ENCODE results near the gene RABGAP1L. TPM values are rescaled to one million over a fixed set of nuclear protein-coding genes. Genes with fewer than 3 reads are reported as not detected.
"Not testable (repeated sequence)": the region's sequence is repeated elsewhere in the genome, so short reads cannot be mapped to it uniquely, and the experiment has no call there.

RABGAP1L gene
- total and polyA plus RNA-seq, 11 donors = 18.6 to 195 (median 98.4) TPM

- WGBS, 4 donors = 87 to 96% (median 89%) methylated on average over 3 of the region's 3 CpGs
- no peak for ATAC-seq
Observed at GRCh38 chr1:174815036-174815435, 655.7 kb downstream of the RABGAP1L start.

GRCh38 chr1:174815474-174815908 lies 656.2 kb downstream of the RABGAP1L start:
- H3K27ac ChIP-seq = peak overlapping the region in 1 of 12 donors; percentile 18
- intact Hi-C loops (cut with DNase I) = no loop called here
- no peaks in the 10 kb centered on the region for H3K27me3 ChIP-seq
- no peak for ATAC-seq
- TF ChIP-seq POLR2A (IDR thresholded peaks at IDR 0.05) (no peak), CTCF (IDR thresholded peaks at IDR 0.05) (no peak)
- H3K4me1 ChIP-seq = peaks cover 0 to 16% (median 0%) of the 10 kb centered on the region in 12 donors
- H3K36me3 ChIP-seq = peaks cover 0 to 14% (median 0%) of the 10 kb centered on the region in 9 donors
- H3K4me3 ChIP-seq = no peak overlapping the region
- no peak for DNase-seq
- no peaks in the 10 kb centered on the region for H3K9me3 ChIP-seq

More at GRCh38 chr1:174815036-174815435, 655.7 kb downstream of the RABGAP1L start:
- Histone ChIP-seq H3K9me3 (no peaks in the 10 kb centered on the region), H3K36me3 (peaks cover 0 to 14% (median 0%) of the 10 kb centered on the region in 9 donors), H3K4me3 (no peak overlapping the region), H3K27me3 (no peaks in the 10 kb centered on the region), H3K27ac (no peak overlapping the region), H3K4me1 (peaks cover 0 to 16% (median 0%) of the 10 kb centered on the region in 12 donors)
- intact Hi-C loops (cut with DNase I) = no loop called here
- TF ChIP-seq CTCF (IDR thresholded peaks at IDR 0.05) (no peak), POLR2A (IDR thresholded peaks at IDR 0.05) (no peak)
- no peak for DNase-seq

DNA sequence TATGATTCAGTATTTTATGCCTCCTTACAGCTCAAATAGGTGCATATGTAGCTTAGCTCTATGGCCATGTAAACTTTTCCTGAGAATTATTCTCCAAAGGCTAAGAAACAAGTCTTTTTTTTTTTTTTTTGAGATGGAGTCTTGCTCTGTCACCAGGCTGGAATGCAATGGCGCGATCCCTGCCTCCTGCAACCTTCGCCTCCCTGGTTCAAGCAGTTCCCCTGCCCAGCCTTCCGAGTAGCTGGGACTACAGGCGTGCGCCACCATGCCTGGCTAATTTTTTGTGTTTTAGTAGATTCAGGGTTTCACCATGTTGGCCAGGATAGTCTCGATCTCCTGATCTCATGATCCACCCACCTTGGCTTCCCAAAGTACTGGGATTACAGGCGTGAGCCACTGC lies 657.3 kb downstream of the RABGAP1L start:
- H3K9me3 ChIP-seq; H3K27ac ChIP-seq; DNase-seq; ATAC-seq; H3K27me3 ChIP-seq; H3K4me3 ChIP-seq; intact Hi-C loops (cut with DNase I): not testable (repeated sequence)
- Histone ChIP-seq H3K36me3 (peaks cover 0 to 14% (median 0%) of the 10 kb centered on the region in 9 donors), H3K4me1 (peaks cover 0 to 16% (median 0%) of the 10 kb centered on the region in 12 donors)
- 98 to 99% (median 98%) methylated on average over 8 of the region's 8 CpGs for WGBS, 4 donors

GRCh38 chr1:174818014-174818616 lies 658.8 kb downstream of the RABGAP1L start:
- Histone ChIP-seq H3K4me1 (peaks cover 0 to 16% (median 0%) of the 10 kb centered on the region in 12 donors), H3K4me3 (no peak overlapping the region), H3K36me3 (peaks cover 0 to under 1% (median 0%) of the 10 kb centered on the region in 9 donors), H3K27ac (no peak overlapping the region), H3K9me3 (no peaks in the 10 kb centered on the region), H3K27me3 (no peaks in the 10 kb centered on the region)
- DNase-seq = no peak
- 60 to 76% (median 67%) methylated on average over 4 of the region's 4 CpGs for WGBS, 4 donors
- intact Hi-C loops (cut with DNase I) = no loop called here
- ATAC-seq = no peak
- TF ChIP-seq CTCF (IDR thresholded peaks at IDR 0.05) = no peak
- TF ChIP-seq POLR2A (IDR thresholded peaks at IDR 0.05) = no peak
